G401 (cell line): ENCODE measurements around the gene FASTKD3. TPM values are rescaled to one million over a fixed set of nuclear protein-coding genes. Genes with fewer than 3 reads are reported as not detected.

ENCODE experiments used
- DNase-seq: peaks from one replicate; pipeline ENCODE4 v3.0.0-alpha.2; 2015; ENCODE audit warnings: low spot score
- in situ Hi-C: cut with HindIII; loops from 2 replicates; pipeline ENCODE4 v1.10.0; 2016; ENCODE audit warnings: low sequenced_read_pairs, mixed read lengths
- total RNA-seq: library from RNA; depleted of rRNA; stranded (reverse); fragments of >200 nt; shearing (Covaris generic); gene quantifications from 2 replicates; pipeline ENCODE4 v1.2.3, GENCODE V29; 2014; rRNA removed

FASTKD3 gene
- total RNA-seq, 1 experiment from 2014 or later, result 25.5 TPM

DNA sequence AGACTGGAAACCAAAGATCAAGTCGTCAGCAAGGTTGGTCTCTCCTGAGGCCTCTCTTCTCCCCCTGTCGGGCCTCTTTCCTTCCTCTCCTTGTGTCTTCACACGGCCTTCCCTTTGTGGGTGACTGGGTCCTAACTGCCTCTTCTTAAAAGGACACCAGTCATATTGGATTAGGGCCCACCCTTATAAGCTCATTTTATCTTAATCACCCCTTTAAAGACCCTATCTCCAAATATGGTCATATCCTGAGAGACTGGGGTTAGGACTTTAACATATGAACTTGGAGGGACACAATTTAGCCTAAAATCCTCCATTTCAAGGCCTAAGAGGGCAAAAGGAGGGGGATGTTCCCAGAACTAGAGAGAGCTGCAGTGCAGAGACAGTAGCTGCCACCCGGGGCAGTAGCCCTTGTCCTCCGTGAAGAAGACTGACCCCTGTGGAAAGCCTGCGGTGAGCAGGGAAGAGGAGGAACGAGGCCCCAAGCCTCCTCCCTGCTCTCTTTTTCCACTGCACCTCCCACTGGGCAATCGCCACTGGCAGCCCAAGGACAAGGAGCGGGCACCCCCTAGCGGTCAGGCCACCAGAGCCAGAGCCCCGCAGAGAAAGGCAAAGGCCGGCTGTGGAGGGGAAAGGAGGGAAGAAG, 52.8 kb downstream of the FASTKD3 start:
- in situ Hi-C loops, result no loop called here
- peak; percentile 45 for DNase-seq

GRCh38 chr5:7814816-7815215, 54.0 kb downstream of the FASTKD3 start:
- in situ Hi-C loops, result no loop called here
- no peak for DNase-seq

DNA sequence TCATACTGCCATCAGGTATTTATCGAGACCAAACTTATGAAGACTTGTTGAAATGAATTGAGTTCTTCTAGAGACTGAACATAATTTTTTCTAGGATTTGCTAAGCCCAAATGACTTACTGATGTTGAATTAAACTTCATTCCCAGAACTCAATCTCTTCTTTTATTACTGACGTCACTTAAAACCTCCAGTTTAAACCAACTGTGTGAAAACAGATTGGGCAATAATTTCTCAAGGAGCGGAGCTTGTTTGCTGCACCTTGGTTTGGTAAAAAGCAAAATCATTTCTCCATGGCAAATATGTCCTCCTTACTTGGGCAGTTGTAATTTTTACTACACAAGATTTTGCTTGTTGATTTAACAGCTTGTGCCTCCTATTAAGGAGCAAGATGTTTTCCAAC, 55.3 kb downstream of the FASTKD3 start:
- no peak for DNase-seq
- in situ Hi-C loops, result no loop called here

DNA sequence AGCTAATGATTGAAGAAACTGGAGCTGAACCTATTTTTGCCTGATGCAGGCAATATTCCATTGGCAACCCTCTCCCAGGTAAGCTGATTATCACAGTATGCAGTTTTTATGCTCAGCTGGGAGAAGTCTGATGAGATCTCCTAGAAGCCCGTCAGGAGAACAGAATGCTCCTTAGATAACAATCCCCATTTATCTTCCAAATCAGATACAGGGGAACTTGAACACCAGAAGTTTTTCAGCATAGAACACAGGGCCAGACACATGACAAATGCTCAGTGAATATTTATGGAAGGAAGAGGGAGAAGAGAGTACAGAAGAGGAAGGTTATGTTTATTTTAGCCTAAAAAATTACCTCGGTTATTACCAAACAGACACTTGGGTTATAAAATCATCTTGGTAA, 55.8 kb downstream of the FASTKD3 start:
- no peak for DNase-seq
- in situ Hi-C loops, result no loop called here

DNA sequence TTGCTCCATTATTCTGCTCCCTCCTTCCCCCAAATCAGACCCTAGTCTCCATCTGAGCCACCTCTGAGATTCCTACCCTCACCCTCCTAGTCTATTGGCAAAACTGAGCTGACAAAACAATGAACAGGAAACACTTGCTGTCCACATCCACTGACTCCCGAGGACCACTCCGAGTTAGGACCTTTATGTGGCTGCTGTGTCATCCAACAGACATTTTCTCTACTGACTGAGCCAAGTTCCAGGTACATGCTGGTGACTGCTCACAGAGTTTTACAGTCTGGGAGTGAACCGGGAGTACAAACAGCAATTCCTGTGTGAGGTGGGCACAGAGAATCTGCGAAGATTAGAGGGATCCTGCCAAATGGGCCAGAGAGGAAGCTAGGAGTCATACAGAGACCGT, 57.1 kb downstream of the FASTKD3 start:
- in situ Hi-C loops, result no loop called here
- no peak for DNase-seq

Other genes with a start within 250 kb of the FASTKD3 start
- gene CFAP90, start 17.9 kb downstream of the FASTKD3 start, total RNA-seq, result 0.25 TPM in 1 of 2 replicates, not detected in the other
- 22.9 and 32.2 TPM in 2 replicates for gene MTRR, start 117 bp upstream of the FASTKD3 start, total RNA-seq